Activated CD8-positive, alpha-beta T cell treated with anti-CD3 and anti-CD28 coated beads for 36 hours (primary cell): Measurements from ENCODE around the gene RESF1. TPM values are rescaled to one million over a fixed set of nuclear protein-coding genes. Genes with fewer than 3 reads are reported as not detected.
A peak's percentile ranks its signal among the peaks of the same experiment; 100 is the strongest.

Experiments
- ATAC-seq: fragments of 200-7000 bp; cut with Tn5 transposase; one replicate; pipeline ENCODE4 v1.10.0; 2021; ENCODE audit warnings: mild to moderate bottlenecking, moderate library complexity
- CTCF ChIA-PET: fragments of 350-600 bp; sonication (Branson Sonifier 250); formaldehyde crosslinking; loops from one replicate; lab custom pipeline; 2021; ENCODE audit warnings: antibody characterized with exemption; lab: Charles Lee
- POLR2A ChIA-PET: fragments of 350-600 bp; sonication (Branson Sonifier 250); formaldehyde crosslinking; loops from one replicate; lab custom pipeline; 2021; ENCODE audit warnings: antibody characterized with exemption; lab: Charles Lee
- DNase-seq: peaks from one replicate; pipeline ENCODE4 v3.0.0-alpha.2; 2020
- H3K27ac Mint-ChIP-seq: one replicate; pipeline ENCODE4 v1.8.0; 2021; ENCODE audit warnings: mild to moderate bottlenecking, mixed read lengths
- H3K27me3 Mint-ChIP-seq: one replicate; pipeline ENCODE4 v1.8.0; 2021; ENCODE audit warnings: mixed read lengths
- H3K36me3 Mint-ChIP-seq: one replicate; pipeline ENCODE4 v1.8.0; 2021; ENCODE audit warnings: low read depth, mixed read lengths
- H3K4me1 Mint-ChIP-seq: one replicate; pipeline ENCODE4 v1.8.0; 2021; ENCODE audit warnings: low read depth, mixed read lengths
- H3K4me3 Mint-ChIP-seq: one replicate; pipeline ENCODE4 v1.8.0; 2021; ENCODE audit warnings: mild to moderate bottlenecking, moderate library complexity, mixed read lengths
- H3K9me3 Mint-ChIP-seq: one replicate; pipeline ENCODE4 v1.8.0; 2021; ENCODE audit warnings: mixed read lengths
- CTCF ChIP-seq: fragments of 200-600 bp; IDR thresholded peaks from one replicate; pipeline ENCODE4 v1.8.0; 2022; ENCODE audit warnings: antibody characterized with exemption, mild to moderate bottlenecking
- intact Hi-C: fragments of 100-400 bp; cut with micrococcal nuclease; formaldehyde crosslinking; loops from one replicate; pipeline ENCODE4 v1.10.0; 2022
- total RNA-seq, 2 experiments: library from RNA; stranded (reverse); gene quantifications; one replicate each; pipeline ENCODE4 v1.2.3, GENCODE V29; 2021

Gene RESF1
- total RNA-seq, 2 experiments from 2014 or later = 70.8 to 83.3 TPM

- intact Hi-C loops = loop anchor here (5.0 to 10.0 kb wide), 4 partner anchors 233 to 635 kb away; partner anchors contain the start of genes AMN1, ETFBKMT and SINHCAF
- TF ChIP-seq CTCF = peak; percentile 14
Observed at GRCh38 chr12:31959701-31960391, 631 bp downstream of the RESF1 start.

DNA sequence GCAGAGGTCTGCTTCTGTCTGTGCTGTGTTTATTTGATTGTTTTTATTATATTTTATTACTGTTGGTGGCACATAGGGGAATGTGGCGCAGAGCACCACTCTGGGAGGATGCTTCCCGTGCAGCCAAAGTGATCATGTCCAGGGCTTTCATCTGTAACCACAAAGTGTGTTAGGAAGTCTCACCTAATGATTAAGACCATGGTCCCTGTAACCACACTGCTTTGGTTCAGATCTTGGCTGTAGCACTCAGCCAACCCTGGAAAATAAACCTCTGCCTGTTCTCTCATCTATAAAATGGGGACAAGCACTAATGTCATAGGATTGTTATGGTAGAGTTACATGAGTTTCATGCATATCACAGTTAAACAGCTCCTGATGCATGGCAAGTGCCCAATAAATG is 1.9 kb downstream of the RESF1 start:
- Mint-ChIP-seq H3K4me3 (peak overlapping the region; percentile 83), H3K4me1 (peaks cover 61% of the 10 kb centered on the region), H3K9me3 (peaks cover 17% of the 10 kb centered on the region), H3K27ac (peak overlapping the region; percentile 97), H3K27me3 (no peaks in the 10 kb centered on the region), H3K36me3 (peaks cover 66% of the 10 kb centered on the region)
- TF ChIP-seq CTCF = no peak
- no peak for DNase-seq
- CTCF ChIA-PET = interaction anchor here (1.2 to 3.8 kb wide), 4 partner anchors 88 to 308 kb away, joined by 4 to 17 read pairs (median 8); partner anchors contain the start of gene ETFBKMT
- ATAC-seq = no peak
- intact Hi-C loops = loop anchor here (5.0 to 10.0 kb wide), 4 partner anchors 234 to 636 kb away; partner anchors contain the start of genes AMN1, ETFBKMT and SINHCAF
- POLR2A ChIA-PET = interaction anchor here (0.8 to 1.9 kb wide), 5 partner anchors 12 to 159 kb away, joined by 3 to 4 read pairs (median 3); no protein-coding TSS in a partner anchor

More at GRCh38 chr12:31959701-31960391, 631 bp downstream of the RESF1 start:
- Mint-ChIP-seq H3K27me3 (no peaks in the 10 kb centered on the region), H3K36me3 (peaks cover 63% of the 10 kb centered on the region), H3K4me1 (peaks cover 62% of the 10 kb centered on the region), H3K27ac (peak overlapping the region; percentile 97), H3K4me3 (peak overlapping the region; percentile 83), H3K9me3 (peaks cover 25% of the 10 kb centered on the region)
- ChIA-PET CTCF (interaction anchor here (0.7 to 3.8 kb wide), 8 partner anchors 9 to 352 kb away, joined by 3 to 17 read pairs (median 4); no protein-coding TSS in a partner anchor), POLR2A (interaction anchor here (0.6 to 2.3 kb wide), 20 partner anchors 10 to 336 kb away, joined by 3 to 10 read pairs (median 3); partner anchors contain the start of gene AMN1)
- DNase-seq = peak; percentile 77
- peak; percentile 52 for ATAC-seq

GRCh38 chr12:31962076-31962475 is 2.9 kb downstream of the RESF1 start:
- CTCF ChIA-PET = interaction anchor here (2.1 to 3.8 kb wide), 2 partner anchors 280 to 309 kb away, joined by 12 to 17 read pairs; no protein-coding TSS in a partner anchor
- intact Hi-C loops = loop anchor here (5.0 to 10.0 kb wide), 4 partner anchors 235 to 637 kb away; partner anchors contain the start of genes AMN1, ETFBKMT and SINHCAF
- no peak for TF ChIP-seq CTCF
- H3K9me3 Mint-ChIP-seq = peaks cover 11% of the 10 kb centered on the region
- ATAC-seq = no peak
- H3K27ac Mint-ChIP-seq = peak overlapping the region; percentile 97
- peak overlapping the region; percentile 83 for H3K4me3 Mint-ChIP-seq
- H3K4me1 Mint-ChIP-seq = peaks cover 64% of the 10 kb centered on the region
- H3K36me3 Mint-ChIP-seq = peaks cover 69% of the 10 kb centered on the region
- POLR2A ChIA-PET = interaction anchor here (0.7 to 1.5 kb wide), 5 partner anchors 11 to 144 kb away, joined by 3 to 4 read pairs (median 3); no protein-coding TSS in a partner anchor
- peak; percentile 34 for DNase-seq
- no peaks in the 10 kb centered on the region for H3K27me3 Mint-ChIP-seq

DNA sequence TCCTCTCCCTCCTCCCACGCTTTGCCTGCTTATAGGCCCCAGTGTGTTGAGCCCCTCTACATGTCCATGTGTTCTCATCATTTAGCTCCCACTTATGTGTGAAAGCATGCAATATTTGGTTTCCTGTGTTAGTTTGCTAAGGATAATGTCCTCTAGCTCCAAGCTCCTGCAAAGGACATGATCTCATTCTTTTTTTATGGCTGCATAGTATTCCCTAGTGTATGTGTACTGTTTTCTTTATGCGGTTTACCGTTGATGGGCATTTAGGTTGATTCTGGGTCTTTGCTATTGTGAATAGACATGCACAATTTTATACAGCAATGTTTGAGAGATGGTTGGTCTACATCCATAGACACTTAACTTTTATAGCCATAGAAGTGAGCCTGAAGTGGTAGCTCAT is 5.1 kb downstream of the RESF1 start:
- Mint-ChIP-seq H3K27ac (peak overlapping the region; percentile 97), H3K36me3 (peaks cover 73% of the 10 kb centered on the region), H3K4me1 (peaks cover 67% of the 10 kb centered on the region), H3K4me3 (peak overlapping the region; percentile 83), H3K9me3 (peaks cover 6% of the 10 kb centered on the region), H3K27me3 (no peaks in the 10 kb centered on the region)
- ChIA-PET POLR2A (interaction anchor here (0.8 to 1.9 kb wide), 4 partner anchors 13 to 305 kb away, joined by 3 to 6 read pairs (median 3); partner anchors contain the start of genes BICD1 and ETFBKMT), CTCF (interaction anchor here (1.0 kb wide), 1 partner anchor 14 kb away, joined by 3 read pairs; no protein-coding TSS in a partner anchor)
- intact Hi-C loops = loop anchor here (2.0 to 10.0 kb wide), 5 partner anchors 67 to 639 kb away; partner anchors contain the start of genes AMN1, ETFBKMT and SINHCAF
- no peak for TF ChIP-seq CTCF
- DNase-seq = no peak
- ATAC-seq = no peak
